Measurements from ENCODE around the gene AQP1. TPM values are rescaled to one million over a fixed set of nuclear protein-coding genes. Genes with fewer than 3 reads are reported as not detected.

AQP1 gene
- total RNA-seq, 1 experiment from 2014 or later = 0.15 TPM

DNA sequence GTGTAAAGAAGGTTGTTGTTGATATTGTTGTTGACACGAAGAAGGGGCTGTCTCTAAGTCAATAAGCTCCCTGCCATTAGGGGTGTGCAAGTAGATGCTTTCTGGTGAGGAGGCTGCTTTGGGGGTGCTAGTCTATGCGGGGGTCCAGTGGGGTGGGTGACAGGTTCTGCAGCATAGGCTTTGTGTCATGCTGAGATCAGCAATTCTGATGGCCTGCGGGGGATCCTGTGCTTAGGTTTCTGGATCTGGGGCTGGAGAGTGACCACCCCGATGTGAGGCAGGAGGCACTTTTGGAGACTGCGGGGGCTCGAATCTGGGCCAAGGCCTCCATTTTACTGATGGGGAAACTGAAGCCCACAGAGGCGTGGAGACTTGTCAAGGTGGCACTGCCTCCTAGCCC, 5.1 kb downstream of the AQP1 start:
- Histone ChIP-seq H3K79me2 (ENCODE audit: insufficient read depth, low read length) (no peaks in the 10 kb centered on the region), H2BK20ac (ENCODE audit: low read depth, low read length, poor library complexity, severe bottlenecking) (no peak overlapping the region), H3K18ac (ENCODE audit: insufficient read length, low read depth, low read length) (no peak overlapping the region), H3K9ac (ENCODE audit: extremely low read depth, insufficient read length, low read length) (no peak overlapping the region), H4K91ac (ENCODE audit: insufficient read length, low read depth, low read length) (no peak overlapping the region), H2BK120ac (ENCODE audit: low read depth, low read length, poor library complexity, severe bottlenecking) (no peak overlapping the region), H3K27me3 (ENCODE audit: insufficient read depth, low read length) (no peaks in the 10 kb centered on the region), H2AFZ (ENCODE audit: low read length) (no peak overlapping the region), H3K4me1 (ENCODE audit: insufficient read depth, low read length) (no peaks in the 10 kb centered on the region), H3K56ac (ENCODE audit: insufficient read length, low read depth, low read length) (no peak overlapping the region), H3K23ac (ENCODE audit: insufficient read length, low read depth, low read length) (no peak overlapping the region), H2BK5ac (ENCODE audit: insufficient read length, low read length) (no peak overlapping the region), H3K79me1 (ENCODE audit: insufficient read depth, low read depth, low read length, poor library complexity, severe bottlenecking) (no peaks in the 10 kb centered on the region), H4K20me1 (ENCODE audit: control insufficient read depth, insufficient read depth, insufficient read length) (no peaks in the 10 kb centered on the region), H3T11ph (ENCODE audit: low read length) (no peak overlapping the region), H2BK12ac (ENCODE audit: insufficient read length, low read depth, low read length) (no peak overlapping the region), H2BK15ac (ENCODE audit: low read depth, low read length) (no peak overlapping the region), H3K4me2 (ENCODE audit: insufficient read depth, insufficient read length, low read length) (no peak overlapping the region), H4K5ac (ENCODE audit: insufficient read length, low read depth, low read length) (no peak overlapping the region), H3K23me2 (ENCODE audit: insufficient read length, low read depth, low read length, poor library complexity, severe bottlenecking) (no peaks in the 10 kb centered on the region), H3K14ac (ENCODE audit: insufficient read depth, low read length) (no peak overlapping the region), H3K9me3 (ENCODE audit: control insufficient read depth, low read depth, low read length) (no peaks in the 10 kb centered on the region), H2AK5ac (ENCODE audit: insufficient read length, low read length) (no peak overlapping the region), H4K8ac (replicated peaks; ENCODE audit: insufficient read length, low read depth, low read length) (no peak overlapping the region), H3K4ac (ENCODE audit: low read depth, low read length) (no peak overlapping the region), H3K27ac (ENCODE audit: insufficient read length, low read depth, low read length) (no peak overlapping the region)
- no peaks in the 10 kb centered on the region for H3K9me3 Mint-ChIP-seq
- TF ChIP-seq, protein P1, sequence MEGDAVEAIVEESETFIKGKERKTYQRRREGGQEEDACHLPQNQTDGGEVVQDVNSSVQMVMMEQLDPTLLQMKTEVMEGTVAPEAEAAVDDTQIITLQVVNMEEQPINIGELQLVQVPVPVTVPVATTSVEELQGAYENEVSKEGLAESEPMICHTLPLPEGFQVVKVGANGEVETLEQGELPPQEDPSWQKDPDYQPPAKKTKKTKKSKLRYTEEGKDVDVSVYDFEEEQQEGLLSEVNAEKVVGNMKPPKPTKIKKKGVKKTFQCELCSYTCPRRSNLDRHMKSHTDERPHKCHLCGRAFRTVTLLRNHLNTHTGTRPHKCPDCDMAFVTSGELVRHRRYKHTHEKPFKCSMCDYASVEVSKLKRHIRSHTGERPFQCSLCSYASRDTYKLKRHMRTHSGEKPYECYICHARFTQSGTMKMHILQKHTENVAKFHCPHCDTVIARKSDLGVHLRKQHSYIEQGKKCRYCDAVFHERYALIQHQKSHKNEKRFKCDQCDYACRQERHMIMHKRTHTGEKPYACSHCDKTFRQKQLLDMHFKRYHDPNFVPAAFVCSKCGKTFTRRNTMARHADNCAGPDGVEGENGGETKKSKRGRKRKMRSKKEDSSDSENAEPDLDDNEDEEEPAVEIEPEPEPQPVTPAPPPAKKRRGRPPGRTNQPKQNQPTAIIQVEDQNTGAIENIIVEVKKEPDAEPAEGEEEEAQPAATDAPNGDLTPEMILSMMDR (conservative IDR thresholded peaks at IDR 0.05) = no peak
- H3K4me1 Mint-ChIP-seq = peaks cover 11 to 39% of the 10 kb centered on the region in 2 experiments
- H3K36me3 Mint-ChIP-seq (ENCODE audit: insufficient read depth in 1 of 3, low read depth in 3 of 3) = no peaks in the 10 kb centered on the region
- no peak for DNase-seq
- peak overlapping the region in 2 of 3 experiments; percentile 36 to 44; a peak in 2 of 7 replicates for H3K27ac Mint-ChIP-seq
- no CpG with 5 or more reads among the region's 7 CpGs for WGBS (ENCODE audit: extremely low coverage, insufficient read length, low lambda C conversion rate)
- peak overlapping the region in 1 of 2 experiments; percentile 57; a peak in 1 of 5 replicates for H3K4me3 Mint-ChIP-seq
- peaks cover 6% of the 10 kb centered on the region for H3K27me3 Mint-ChIP-seq (ENCODE audit: low read depth)

Data from H9 (cell line).